IMR-90 (cell line): ENCODE results near the gene PTRH2. TPM values are rescaled to one million over a fixed set of nuclear protein-coding genes. Genes with fewer than 3 reads are reported as not detected.
A peak's percentile ranks its signal among the peaks of the same experiment; 100 is the strongest.

Experiments
- ATAC-seq: fragments of 200-7000 bp; cut with Tn5 transposase; 2 replicates; pipeline ENCODE4 v1.9.1; 2020; ENCODE audit warnings: low read depth, mild to moderate bottlenecking, moderate library complexity
- BruUV-seq: library from RNA; stranded (reverse); fragments of 400-500 nt; replicated peaks from 2 replicates; lab custom pipeline; 2021; lab: Mats Ljungman, UMichigan
- CTCF ChIA-PET: fragments of 300-600 bp; formaldehyde crosslinking; extraction: SDS; loops from one replicate; lab custom pipeline; 2021; ENCODE audit warnings: antibody characterized with exemption; lab: Yijun Ruan, JAX
- POLR2A ChIA-PET: fragments of 300-600 bp; sonication (Branson Sonifier 250); formaldehyde crosslinking; loops from one replicate; lab custom pipeline; 2022; ENCODE audit warnings: antibody characterized with exemption; ENCODE audit not compliant: unreplicated experiment; lab: Charles Lee
- DNase-seq: peaks from one replicate; pipeline ENCODE4 v3.0.0; 2013
- H2AFZ ChIP-seq: replicated peaks from 2 replicates; pipeline ENCODE3; 2013; ENCODE audit warnings: low read length, mild to moderate bottlenecking; ENCODE audit not compliant: poor library complexity
- H2AK5ac ChIP-seq: 2 replicates; pipeline ENCODE4 v1.6.1; 2013; ENCODE audit warnings: low read depth, low read length, inconsistent platforms
- H2AK9ac ChIP-seq: replicated peaks from 2 replicates; pipeline ENCODE3; 2013; ENCODE audit warnings: mild to moderate bottlenecking, low read depth, low read length, moderate library complexity; ENCODE audit not compliant: poor library complexity
- H2BK120ac ChIP-seq: 2 replicates; pipeline ENCODE4 v1.6.1; 2013; ENCODE audit warnings: low read depth, low read length, inconsistent platforms
- H2BK15ac ChIP-seq: 3 replicates; pipeline ENCODE4 v1.6.1; 2013; ENCODE audit warnings: low read depth, low read length, inconsistent platforms
- H2BK20ac ChIP-seq: 2 replicates; pipeline ENCODE4 v1.6.1; 2013; ENCODE audit warnings: low read depth, mild to moderate bottlenecking, inconsistent platforms, low read length, moderate library complexity
- H2BK5ac ChIP-seq: 2 replicates; pipeline ENCODE4 v1.6.1; 2013; ENCODE audit warnings: mild to moderate bottlenecking, low read depth, low read length, inconsistent platforms; ENCODE audit not compliant: poor library complexity, severe bottlenecking
- H3K14ac ChIP-seq: replicated peaks from 2 replicates; pipeline ENCODE4 v1.6.1; 2013; ENCODE audit warnings: low read depth, low read length, inconsistent platforms
- H3K18ac ChIP-seq: 2 replicates; pipeline ENCODE4 v1.6.1; 2013; ENCODE audit warnings: low read depth, low read length, control low read depth
- H3K23ac ChIP-seq: 2 replicates; pipeline ENCODE4 v1.6.1; 2013; ENCODE audit warnings: low read depth, low read length, inconsistent platforms
- H3K27ac ChIP-seq: 2 replicates; pipeline ENCODE4 v1.5.1; 2013; ENCODE audit warnings: mild to moderate bottlenecking, control low read depth, low read length; ENCODE audit not compliant: insufficient read depth
- H3K27me3 ChIP-seq: 2 replicates; pipeline ENCODE4 v1.6.1; 2013; ENCODE audit warnings: low read length; ENCODE audit not compliant: control insufficient read depth, insufficient read depth
- H3K36me3 ChIP-seq: 2 replicates; pipeline ENCODE4 v1.6.1; 2013; ENCODE audit warnings: low read length, mixed read lengths; ENCODE audit not compliant: control insufficient read depth, insufficient read depth
- H3K4ac ChIP-seq: 2 replicates; pipeline ENCODE4 v1.6.1; 2013; ENCODE audit warnings: low read depth, low read length, inconsistent platforms
- H3K4me1 ChIP-seq: 2 replicates; pipeline ENCODE4 v1.6.1; 2013; ENCODE audit warnings: low read length, mixed read lengths; ENCODE audit not compliant: control insufficient read depth, insufficient read depth
- H3K4me2 ChIP-seq: 2 replicates; pipeline ENCODE4 v1.6.1; 2013; ENCODE audit warnings: low read depth, mild to moderate bottlenecking, control low read depth, low read length, moderate library complexity
- H3K4me3 ChIP-seq: 2 replicates; pipeline ENCODE4 v1.5.1; 2013; ENCODE audit warnings: low read depth, mild to moderate bottlenecking, control low read depth, low read length, moderate library complexity; ENCODE audit not compliant: insufficient read depth
- H3K56ac ChIP-seq: 2 replicates; pipeline ENCODE4 v1.6.1; 2013; ENCODE audit warnings: low read length, inconsistent platforms; ENCODE audit not compliant: insufficient read depth; ENCODE audit errors: extremely low read depth
- H3K79me1 ChIP-seq, 2 experiments: 2 replicates each; pipeline ENCODE4 v1.6.1; 2013; ENCODE audit warnings: low read length in 2 of 2, inconsistent platforms in 1 of 2, low read depth in 1 of 2
- H3K9ac ChIP-seq: 2 replicates; pipeline ENCODE4 v1.6.1; 2013; ENCODE audit warnings: low read depth, low read length, control low read depth
- H3K9me1 ChIP-seq: 2 replicates; pipeline ENCODE4 v1.6.1; 2013; ENCODE audit warnings: low read length, inconsistent platforms; ENCODE audit not compliant: insufficient read depth
- H3K9me3 ChIP-seq: 2 replicates; pipeline ENCODE4 v1.6.1; 2013; ENCODE audit warnings: low read length; ENCODE audit not compliant: control insufficient read depth, insufficient read depth
- H4K20me1 ChIP-seq: 2 replicates; pipeline ENCODE4 v1.6.1; 2013; ENCODE audit warnings: low read length, inconsistent platforms; ENCODE audit not compliant: insufficient read depth
- H4K5ac ChIP-seq: 2 replicates; pipeline ENCODE4 v1.6.1; 2013; ENCODE audit warnings: mild to moderate bottlenecking, low read depth, low read length, control low read depth
- H4K8ac ChIP-seq, 2 experiments: 2 replicates each; pipeline ENCODE4 v1.6.1; 2013; ENCODE audit warnings: low read depth in 2 of 2, low read length in 2 of 2, control low read depth in 1 of 2, inconsistent platforms in 1 of 2
- H4K91ac ChIP-seq: 2 replicates; pipeline ENCODE4 v1.6.1; 2013; ENCODE audit warnings: low read depth, low read length, inconsistent platforms; ENCODE audit not compliant: insufficient read depth
- CEBPB ChIP-seq: IDR thresholded peaks from 2 replicates; pipeline ENCODE4 v1.6.1; 2012; ENCODE audit warnings: low read depth, low read length, improper control_type of control experiment
- NFE2L2 ChIP-seq: fragments of 150-350 bp; IDR thresholded peaks from 2 replicates; pipeline ENCODE4 v1.6.1; 2016; ENCODE audit warnings: low read depth, mild to moderate bottlenecking, low read length
- WGBS, 2 experiments: methylation state at CpG; one replicate each; pipeline versions ENCODE4 v1.1.5 to v1.1.7; 2013; ENCODE audit warnings: missing lambda C conversion rate in 2 of 2; ENCODE audit not compliant: insufficient read length in 1 of 2; ENCODE audit errors: extremely low coverage in 2 of 2; 5-methylcytosine and 5-hydroxymethylcytosine counted together
- dilution Hi-C: fragments of 300-500 bp; cut with HindIII; formaldehyde crosslinking; loops from one replicate; pipeline ENCODE4 v1.14.3; 2018; ENCODE audit warnings: low sequenced_read_pairs; ENCODE audit not compliant: unreplicated experiment
- in situ Hi-C: fragments of 300-500 bp; cut with MboI; formaldehyde crosslinking; loops from 3 replicates; pipeline ENCODE4 v1.14.3; 2019; ENCODE audit warnings: low sequenced_read_pairs, inconsistent platforms, mixed read lengths
- intact Hi-C: fragments of 100-400 bp; cut with micrococcal nuclease; formaldehyde crosslinking; loops from 2 replicates; pipeline ENCODE4 v1.10.0; 2022
- polyA plus RNA-seq, 3 experiments: library from polyadenylated mRNA; depleted of rRNA; stranded (reverse); fragments of >200 nt; gene quantifications; 2 replicates each; pipeline ENCODE4 v1.2.3, GENCODE V29; 2012; ENCODE audit warnings: low replicate concordance in 1 of 3
- total RNA-seq: library from RNA; depleted of rRNA; stranded (reverse); fragments of >200 nt; gene quantifications from 2 replicates; pipeline ENCODE4 v1.2.3, GENCODE V29; 2012

PTRH2 gene
- total and polyA plus RNA-seq, 2 of the 4 experiments (the other 2 are of a cell fraction): 24.9 to 49.7 TPM

GRCh38 chr17:59695945-59696681, 11.1 kb downstream of the PTRH2 start:
- in situ Hi-C loops: no loop called here
- Histone ChIP-seq H3K14ac (no peak overlapping the region), H2AFZ (no peak overlapping the region), H2BK5ac (no peak overlapping the region), H3K18ac (no peak overlapping the region), H3K4me3 (no peak overlapping the region), H3K9ac (no peak overlapping the region), H3K4me1 (no peaks in the 10 kb centered on the region), H3K4me2 (no peak overlapping the region), H3K27ac (no peak overlapping the region), H2AK5ac (no peak overlapping the region), H4K91ac (no peak overlapping the region), H3K9me1 (peaks cover 13% of the 10 kb centered on the region; the same call in 1 of the 2 replicates), H3K4ac (no peak overlapping the region), H3K9me3 (no peaks in the 10 kb centered on the region), H3K27me3 (no peaks in the 10 kb centered on the region), H3K36me3 (peaks cover 53% of the 10 kb centered on the region), H2BK15ac (no peak overlapping the region), H3K56ac (no peak overlapping the region), H4K5ac (no peak overlapping the region), H2AK9ac (no peak overlapping the region), H4K8ac (no peak overlapping the region), H3K79me1 (peaks cover 42 to 64% of the 10 kb centered on the region in 2 experiments), H2BK120ac (no peak overlapping the region), H3K23ac (no peak overlapping the region), H2BK20ac (no peak overlapping the region), H4K20me1 (peaks cover 55% of the 10 kb centered on the region)
- dilution Hi-C loops: no loop called here
- intact Hi-C loops: no loop called here
- no peak for TF ChIP-seq NFE2L2
- peak; percentile 50; the same call in 1 of the 2 replicates for TF ChIP-seq CEBPB
- DNase-seq: no peak
- WGBS, 2 experiments: no CpG with 5 or more reads among the region's 3 CpGs
- POLR2A ChIA-PET: no interaction called here
- BruUV-seq: no TSS peak
- CTCF ChIA-PET: no interaction called here
- ATAC-seq: no peak
